PFSK-1 (cell line): ENCODE results near the gene RBP3.

ENCODE experiments used
- FOXP2 ChIP-seq: optimal IDR thresholded peaks from 2 replicates; pipeline ENCODE3; 2011; ENCODE audit warnings: borderline replicate concordance, control low read depth, inconsistent platforms; ENCODE audit not compliant: insufficient read depth; ENCODE audit errors: extremely low read length, extremely low read depth
- POLR2AphosphoS5 ChIP-seq: IDR thresholded peaks from 2 replicates; pipeline ENCODE4 v1.6.1; 2012; ENCODE audit warnings: low read depth, mild to moderate bottlenecking, control low read depth, low read length, moderate library complexity
- REST ChIP-seq, 2 experiments: IDR thresholded peaks; 2 replicates each; pipeline versions ENCODE4 v1.6.1 to v1.8.0; 2011 to 2012; ENCODE audit warnings: low read depth in 2 of 2, low read length in 2 of 2, control low read depth in 1 of 2, inconsistent platforms in 1 of 2, mild to moderate bottlenecking in 1 of 2, moderate library complexity in 1 of 2; ENCODE audit not compliant: insufficient read depth in 1 of 2
- SIN3A ChIP-seq: IDR thresholded peaks from 2 replicates; pipeline ENCODE4 v1.6.1; 2012; ENCODE audit warnings: mild to moderate bottlenecking, low read length, moderate library complexity, borderline replicate concordance; ENCODE audit not compliant: insufficient read depth
- TAF1 ChIP-seq: IDR thresholded peaks from 2 replicates; pipeline ENCODE4 v1.6.1; 2012; ENCODE audit warnings: low read length, control low read depth, borderline replicate concordance; ENCODE audit not compliant: insufficient read depth

Gene RBP3

DNA sequence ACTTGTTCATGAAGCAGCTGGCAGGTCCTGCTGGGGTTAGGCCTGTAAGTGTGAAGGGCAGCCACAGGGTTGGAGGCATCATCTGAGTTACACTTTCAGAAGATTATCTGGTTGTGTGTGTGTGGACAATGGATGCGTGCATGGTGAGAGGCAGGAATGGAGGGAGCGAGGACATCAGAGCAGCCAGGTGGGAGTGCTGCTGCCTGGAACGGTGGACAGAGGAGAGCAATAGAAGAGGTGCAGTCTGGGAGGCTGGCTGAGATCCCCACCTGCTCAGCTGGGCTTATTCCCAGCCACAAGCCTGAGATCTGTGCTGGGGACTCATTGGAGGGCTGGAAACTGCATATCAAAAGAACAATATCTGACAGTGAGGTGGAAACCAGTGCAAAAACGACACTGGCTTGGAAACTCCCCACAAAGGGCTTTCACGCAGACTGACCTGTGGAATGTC, 18.0 kb downstream of the RBP3 start:
- TF ChIP-seq TAF1 (no peak), SIN3A (no peak), REST (IDR thresholded peaks at IDR 0.05; ENCODE audit: insufficient read depth in 1 of 2, low read depth in 2 of 2, low read length in 2 of 2) (no peak), FOXP2 (no peak), POLR2AphosphoS5 (no peak)

DNA sequence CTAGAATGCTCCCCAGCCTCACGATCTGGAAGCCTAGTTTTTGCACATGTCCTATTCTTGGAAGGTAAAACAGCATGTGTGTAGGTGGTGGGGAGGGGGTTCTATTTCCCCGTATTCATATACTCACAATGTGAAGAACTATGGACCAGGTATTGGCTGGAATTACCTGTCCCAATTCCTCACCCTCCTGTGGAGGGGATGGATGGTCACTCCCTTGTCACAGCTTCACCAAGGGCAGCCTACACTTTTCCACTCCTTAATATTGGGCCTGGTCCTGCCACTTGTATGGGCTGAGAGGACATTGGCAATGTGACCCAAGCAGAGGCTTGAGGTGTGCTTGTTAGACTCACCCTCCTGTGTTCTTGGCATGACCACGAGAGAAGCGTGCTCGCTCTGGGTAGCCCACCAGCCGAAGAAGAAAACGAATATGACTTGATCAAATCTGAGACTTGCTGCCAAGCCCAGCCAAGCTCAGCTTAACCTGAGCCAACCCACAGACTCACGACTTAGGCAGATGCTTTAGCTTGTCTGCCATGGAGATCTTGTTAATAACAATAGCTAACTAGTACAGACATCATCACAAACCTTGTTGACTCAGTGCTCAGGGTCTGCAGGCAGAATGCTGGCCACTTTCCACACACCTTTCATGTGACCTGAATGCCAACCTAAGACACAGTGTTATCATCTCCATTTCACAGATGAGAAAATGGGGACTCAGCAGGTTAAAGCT, 18.7 kb downstream of the RBP3 start:
- TF ChIP-seq POLR2AphosphoS5 (no peak), SIN3A (no peak), FOXP2 (no peak), TAF1 (no peak), REST (IDR thresholded peaks at IDR 0.05; ENCODE audit: insufficient read depth in 1 of 2, low read depth in 2 of 2, low read length in 2 of 2) (no peak)

- TF ChIP-seq REST (IDR thresholded peaks at IDR 0.05; ENCODE audit: insufficient read depth in 1 of 2, low read depth in 2 of 2, low read length in 2 of 2) = no peak
- no peak for TF ChIP-seq SIN3A
Observed at GRCh38 chr10:47367646-47368045, 19.5 kb downstream of the RBP3 start.

- TF ChIP-seq SIN3A (no peak), POLR2AphosphoS5 (no peak), TAF1 (no peak), FOXP2 (no peak), REST (IDR thresholded peaks at IDR 0.05; ENCODE audit: insufficient read depth in 1 of 2, low read depth in 2 of 2, low read length in 2 of 2) (no peak)
Observed at GRCh38 chr10:47368431-47369180, 20.4 kb downstream of the RBP3 start.
